OCI-LY7 (cell line): ENCODE results near the gene ICE1.

Experiments
- EZH2phosphoT487 ChIP-seq: fragments of 200-600 bp; sonication (generic); IDR thresholded peaks from 2 replicates; pipeline ENCODE4 v1.6.1; 2018; ENCODE audit warnings: low read depth, borderline replicate concordance, mild to moderate bottlenecking, mixed run types, antibody characterized with exemption, low read length, moderate library complexity, mixed read lengths
- TF ChIP-seq, protein P1 (sequence below): fragments of 200-600 bp; sonication (generic); conservative IDR thresholded peaks from 2 replicates; pipeline ENCODE4 v1.5.1; 2014; ENCODE audit warnings: mild to moderate bottlenecking, antibody characterized with exemption, low read length, moderate library complexity, mixed read lengths

DNA sequence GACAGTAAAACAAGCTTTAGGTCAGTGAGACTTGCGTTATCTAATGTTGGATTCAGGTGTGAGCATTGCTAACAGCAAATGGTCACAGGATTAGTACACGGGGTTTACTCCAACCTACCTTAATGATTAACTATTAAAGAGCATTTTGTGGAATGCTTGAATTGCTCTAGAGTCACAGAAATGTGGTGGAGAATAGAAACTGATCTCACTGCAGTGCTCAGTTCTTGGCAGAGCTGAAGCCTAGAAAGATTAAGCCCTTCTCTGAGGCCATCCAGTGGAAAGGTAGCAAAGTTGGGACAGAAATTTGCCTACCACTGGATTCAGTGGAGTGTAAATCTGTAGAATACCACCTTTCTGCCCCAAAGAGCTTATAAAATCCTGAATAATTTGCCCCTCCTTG is 60.9 kb downstream of the ICE1 start:
- TF ChIP-seq, protein P1, sequence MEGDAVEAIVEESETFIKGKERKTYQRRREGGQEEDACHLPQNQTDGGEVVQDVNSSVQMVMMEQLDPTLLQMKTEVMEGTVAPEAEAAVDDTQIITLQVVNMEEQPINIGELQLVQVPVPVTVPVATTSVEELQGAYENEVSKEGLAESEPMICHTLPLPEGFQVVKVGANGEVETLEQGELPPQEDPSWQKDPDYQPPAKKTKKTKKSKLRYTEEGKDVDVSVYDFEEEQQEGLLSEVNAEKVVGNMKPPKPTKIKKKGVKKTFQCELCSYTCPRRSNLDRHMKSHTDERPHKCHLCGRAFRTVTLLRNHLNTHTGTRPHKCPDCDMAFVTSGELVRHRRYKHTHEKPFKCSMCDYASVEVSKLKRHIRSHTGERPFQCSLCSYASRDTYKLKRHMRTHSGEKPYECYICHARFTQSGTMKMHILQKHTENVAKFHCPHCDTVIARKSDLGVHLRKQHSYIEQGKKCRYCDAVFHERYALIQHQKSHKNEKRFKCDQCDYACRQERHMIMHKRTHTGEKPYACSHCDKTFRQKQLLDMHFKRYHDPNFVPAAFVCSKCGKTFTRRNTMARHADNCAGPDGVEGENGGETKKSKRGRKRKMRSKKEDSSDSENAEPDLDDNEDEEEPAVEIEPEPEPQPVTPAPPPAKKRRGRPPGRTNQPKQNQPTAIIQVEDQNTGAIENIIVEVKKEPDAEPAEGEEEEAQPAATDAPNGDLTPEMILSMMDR = no peak
- no peak for TF ChIP-seq EZH2phosphoT487
